Measurements from ENCODE around the gene KPNB1. TPM values are rescaled to one million over a fixed set of nuclear protein-coding genes. Genes with fewer than 3 reads are reported as not detected.

Gene KPNB1
- total and polyA plus RNA-seq, 7 donors, result 23.4 to 268 (median 185) TPM

- TF ChIP-seq POLR2AphosphoS5 (IDR thresholded peaks at IDR 0.05) (no peak), EP300 (IDR thresholded peaks at IDR 0.05) (no peak)
- no peak overlapping the region for H3K4me3 ChIP-seq
- H3K4me1 ChIP-seq, result no peaks in the 10 kb centered on the region
- no peaks in the 10 kb centered on the region for H3K9me3 ChIP-seq
- peaks cover 0 to 56% (median 20%) of the 10 kb centered on the region in 3 donors for H3K27me3 ChIP-seq
- 58 to 72% methylated on average over 6 of the region's 6 CpGs for WGBS, 2 donors
- H3K27ac ChIP-seq, result no peak overlapping the region
- no peak for DNase-seq
- intact Hi-C loops (cut with DNase I), result no loop called here
- H3K36me3 ChIP-seq, result peaks cover 0 to 13% (median 7%) of the 10 kb centered on the region in 4 donors
Measured at GRCh38 chr17:47714773-47715396, 65.2 kb downstream of the KPNB1 start.

DNA sequence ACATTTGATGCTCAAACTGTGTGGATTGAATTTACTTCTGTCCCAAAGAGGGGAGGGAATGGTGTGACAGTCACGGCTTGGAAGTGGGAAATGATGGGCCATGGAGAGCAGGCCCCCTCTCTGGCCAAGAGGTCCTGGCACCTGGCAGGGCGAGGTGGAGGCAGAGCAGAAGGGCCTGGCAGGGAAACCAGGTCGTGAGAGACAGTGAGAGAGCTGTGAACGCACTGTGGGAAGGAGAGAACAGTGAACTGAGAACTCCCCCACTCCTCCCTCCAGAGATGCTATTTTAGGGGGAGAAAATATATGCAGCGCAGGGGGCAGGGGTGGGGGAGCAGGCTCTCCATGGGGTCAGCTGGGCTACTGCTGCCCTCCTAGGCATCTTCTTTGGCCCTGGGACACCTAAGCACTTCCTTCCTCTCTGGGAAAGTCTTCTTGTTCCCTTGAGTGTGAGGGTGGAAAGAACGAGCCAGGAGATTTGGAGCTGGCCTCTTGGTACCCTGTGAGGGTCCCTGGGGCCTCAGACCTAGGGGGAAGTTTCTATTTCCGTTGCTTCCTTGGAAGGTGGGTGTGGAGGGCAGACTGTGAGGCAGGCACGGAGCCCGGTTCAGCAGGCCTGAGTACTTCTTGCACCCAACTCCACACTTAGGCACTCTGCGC is 66.1 kb downstream of the KPNB1 start:
- H3K36me3 ChIP-seq, result peaks cover 0 to 4% (median 1%) of the 10 kb centered on the region in 4 donors

GRCh38 chr17:47716375-47716774 is 66.7 kb downstream of the KPNB1 start:
- Histone ChIP-seq H3K4me1 (peaks cover 0 to 10% (median 9%) of the 10 kb centered on the region in 4 donors), H3K27me3 (peaks cover 12 to 71% (median 33%) of the 10 kb centered on the region in 3 donors), H3K36me3 (no peaks in the 10 kb centered on the region), H3K9me3 (no peaks in the 10 kb centered on the region), H3K4me3 (no peak overlapping the region), H3K27ac (no peak overlapping the region)
- TF ChIP-seq EP300 (IDR thresholded peaks at IDR 0.05), result no peak
- no peak for TF ChIP-seq CTCF (IDR thresholded peaks at IDR 0.05)
- TF ChIP-seq POLR2A (IDR thresholded peaks at IDR 0.05), result no peak
- TF ChIP-seq POLR2AphosphoS5 (IDR thresholded peaks at IDR 0.05), result no peak
- intact Hi-C loops (cut with DNase I), result no loop called here
- 89% methylated on average over 3 of the region's 3 CpGs for WGBS, 2 donors
- DNase-seq, result no peak

More for the DNA sequence above, 66.1 kb downstream of the KPNB1 start:
- DNase-seq, result no peak
- 65 to 77% methylated on average over 10 of the region's 10 CpGs for WGBS, 2 donors
- Histone ChIP-seq H3K4me1 (peaks cover 0 to 5% (median 3%) of the 10 kb centered on the region in 4 donors), H3K27ac (no peak overlapping the region), H3K9me3 (no peaks in the 10 kb centered on the region), H3K4me3 (no peak overlapping the region), H3K27me3 (peaks cover 7 to 65% (median 27%) of the 10 kb centered on the region in 3 donors)
- intact Hi-C loops (cut with DNase I), result no loop called here
- TF ChIP-seq POLR2AphosphoS5 (IDR thresholded peaks at IDR 0.05) (no peak), EP300 (IDR thresholded peaks at IDR 0.05) (no peak), POLR2A (IDR thresholded peaks at IDR 0.05) (no peak), CTCF (IDR thresholded peaks at IDR 0.05) (no peak)

GRCh38 chr17:47717261-47717697 is 67.6 kb downstream of the KPNB1 start:
- DNase-seq, result no peak
- intact Hi-C loops (cut with DNase I), result no loop called here
- peaks cover 0 to 14% (median 13%) of the 10 kb centered on the region in 4 donors for H3K4me1 ChIP-seq
- no peaks in the 10 kb centered on the region for H3K9me3 ChIP-seq
- no peaks in the 10 kb centered on the region for H3K36me3 ChIP-seq
- WGBS, 2 donors, result 61 to 67% methylated on average over 2 of the region's 2 CpGs
- H3K27ac ChIP-seq, result no peak overlapping the region
- no peak for TF ChIP-seq POLR2A (IDR thresholded peaks at IDR 0.05)
- peak in 1 of 4 experiments; percentile 15 for TF ChIP-seq CTCF (IDR thresholded peaks at IDR 0.05)
- TF ChIP-seq POLR2AphosphoS5 (IDR thresholded peaks at IDR 0.05), result no peak
- no peak for TF ChIP-seq EP300 (IDR thresholded peaks at IDR 0.05)
- H3K4me3 ChIP-seq, result no peak overlapping the region
- peaks cover 18 to 80% (median 42%) of the 10 kb centered on the region in 3 donors for H3K27me3 ChIP-seq

DNA sequence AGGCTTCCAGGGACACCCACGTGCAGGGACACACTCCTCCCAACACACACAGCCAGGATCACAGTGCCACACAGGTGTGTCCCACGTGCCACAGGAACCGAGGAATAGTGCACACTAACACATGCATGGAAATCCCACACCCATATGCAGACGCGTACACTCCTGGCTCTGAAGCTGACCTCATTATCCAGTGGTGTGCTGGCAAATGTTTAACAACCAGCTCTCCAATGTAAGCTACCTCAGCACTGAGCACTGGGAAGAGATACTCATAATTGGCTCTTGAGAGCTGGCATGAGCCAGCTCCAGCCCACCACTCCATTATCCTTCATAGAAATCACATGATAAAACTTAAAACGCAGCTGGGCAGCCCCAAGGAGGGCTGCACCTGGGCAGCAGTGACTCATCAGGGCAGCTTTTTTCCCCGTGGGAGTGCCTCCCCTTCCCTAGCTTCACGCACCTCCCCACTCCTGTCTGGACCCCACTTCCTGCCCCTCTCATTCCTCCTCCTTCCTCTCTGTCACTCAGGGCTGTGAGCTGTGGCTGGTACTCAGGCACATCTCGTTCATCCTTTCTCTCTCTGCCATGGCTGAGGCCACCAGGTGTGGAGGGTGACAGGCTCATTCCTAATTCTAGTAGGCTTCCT is 68.4 kb downstream of the KPNB1 start:
- peaks cover 18 to 87% (median 50%) of the 10 kb centered on the region in 3 donors for H3K27me3 ChIP-seq
- no peak overlapping the region for H3K4me3 ChIP-seq
- H3K36me3 ChIP-seq, result no peaks in the 10 kb centered on the region
- WGBS, 2 donors, result 9 to 31% methylated on average over 9 of the region's 9 CpGs
- intact Hi-C loops (cut with DNase I), result no loop called here
- TF ChIP-seq CTCF (IDR thresholded peaks at IDR 0.05), result no peak
- no peak for TF ChIP-seq POLR2A (IDR thresholded peaks at IDR 0.05)
- H3K9me3 ChIP-seq, result no peaks in the 10 kb centered on the region
- H3K4me1 ChIP-seq, result peaks cover 0 to 14% (median 13%) of the 10 kb centered on the region in 4 donors
- no peak for DNase-seq
- H3K27ac ChIP-seq, result no peak overlapping the region
